Calu3 (cell line): ENCODE measurements around the gene TRMT6. TPM values are rescaled to one million over a fixed set of nuclear protein-coding genes. Genes with fewer than 3 reads are reported as not detected.

Experiments used
- BruUV-seq: library from RNA; stranded (reverse); fragments of 400-500 nt; replicated peaks from 2 replicates; lab custom pipeline; 2021; lab: Mats Ljungman, UMichigan
- CTCF ChIA-PET: fragments of 300-600 bp; sonication (Branson Sonifier 250); formaldehyde crosslinking; loops from one replicate; lab custom pipeline; 2022; ENCODE audit warnings: antibody characterized with exemption; lab: Charles Lee
- DNase-seq: peaks from one replicate; pipeline ENCODE4 v3.0.0; 2022
- H3K27ac Mint-ChIP-seq: one replicate; pipeline ENCODE4 v1.8.0; 2022; ENCODE audit warnings: mixed read lengths; ENCODE audit not compliant: unreplicated experiment
- H3K27me3 Mint-ChIP-seq: one replicate; pipeline ENCODE4 v1.8.0; 2022; ENCODE audit warnings: mixed read lengths; ENCODE audit not compliant: unreplicated experiment
- H3K36me3 Mint-ChIP-seq: one replicate; pipeline ENCODE4 v1.8.0; 2022; ENCODE audit warnings: mild to moderate bottlenecking, moderate library complexity, mixed read lengths; ENCODE audit not compliant: insufficient read depth, unreplicated experiment
- H3K4me1 Mint-ChIP-seq: one replicate; pipeline ENCODE4 v1.8.0; 2022; ENCODE audit warnings: mild to moderate bottlenecking, low read depth, mixed read lengths; ENCODE audit not compliant: unreplicated experiment
- H3K4me3 Mint-ChIP-seq: one replicate; pipeline ENCODE4 v1.8.0; 2022; ENCODE audit warnings: mild to moderate bottlenecking, low read depth, moderate library complexity, mixed read lengths; ENCODE audit not compliant: unreplicated experiment
- H3K9me3 Mint-ChIP-seq: one replicate; pipeline ENCODE4 v1.8.0; 2022; ENCODE audit warnings: low read depth, mixed read lengths; ENCODE audit not compliant: unreplicated experiment
- intact Hi-C: fragments of 100-400 bp; cut with micrococcal nuclease; formaldehyde crosslinking; loops from one replicate; pipeline ENCODE4 v1.10.0; 2022; ENCODE audit not compliant: unreplicated experiment
- total RNA-seq: library from RNA; stranded (reverse); gene quantifications from 2 replicates; pipeline ENCODE4 v1.2.3, GENCODE V29; 2022
- TF ChIP-seq, protein P1 (sequence below): fragments of 200-600 bp; IDR thresholded peaks from one replicate; pipeline ENCODE4 v1.8.0; 2022; ENCODE audit warnings: antibody characterized with exemption; ENCODE audit not compliant: unreplicated experiment

TRMT6 gene
- total RNA-seq, 1 experiment from 2014 or later = 14.2 TPM

- BruUV-seq = no TSS peak
- CTCF ChIA-PET = no interaction called here
- peaks cover 8% of the 10 kb centered on the region for H3K4me1 Mint-ChIP-seq
- DNase-seq = no peak
- no peaks in the 10 kb centered on the region for H3K27me3 Mint-ChIP-seq
- no peak overlapping the region for H3K4me3 Mint-ChIP-seq
- intact Hi-C loops = no loop called here
- no peaks in the 10 kb centered on the region for H3K9me3 Mint-ChIP-seq
- TF ChIP-seq, protein P1, sequence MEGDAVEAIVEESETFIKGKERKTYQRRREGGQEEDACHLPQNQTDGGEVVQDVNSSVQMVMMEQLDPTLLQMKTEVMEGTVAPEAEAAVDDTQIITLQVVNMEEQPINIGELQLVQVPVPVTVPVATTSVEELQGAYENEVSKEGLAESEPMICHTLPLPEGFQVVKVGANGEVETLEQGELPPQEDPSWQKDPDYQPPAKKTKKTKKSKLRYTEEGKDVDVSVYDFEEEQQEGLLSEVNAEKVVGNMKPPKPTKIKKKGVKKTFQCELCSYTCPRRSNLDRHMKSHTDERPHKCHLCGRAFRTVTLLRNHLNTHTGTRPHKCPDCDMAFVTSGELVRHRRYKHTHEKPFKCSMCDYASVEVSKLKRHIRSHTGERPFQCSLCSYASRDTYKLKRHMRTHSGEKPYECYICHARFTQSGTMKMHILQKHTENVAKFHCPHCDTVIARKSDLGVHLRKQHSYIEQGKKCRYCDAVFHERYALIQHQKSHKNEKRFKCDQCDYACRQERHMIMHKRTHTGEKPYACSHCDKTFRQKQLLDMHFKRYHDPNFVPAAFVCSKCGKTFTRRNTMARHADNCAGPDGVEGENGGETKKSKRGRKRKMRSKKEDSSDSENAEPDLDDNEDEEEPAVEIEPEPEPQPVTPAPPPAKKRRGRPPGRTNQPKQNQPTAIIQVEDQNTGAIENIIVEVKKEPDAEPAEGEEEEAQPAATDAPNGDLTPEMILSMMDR = no peak
- H3K27ac Mint-ChIP-seq = no peak overlapping the region
- H3K36me3 Mint-ChIP-seq = peaks cover 51% of the 10 kb centered on the region
These were observed 4.4 kb downstream of the TRMT6 start for GRCh38 chr20:5945963-5946362.

- intact Hi-C loops = loop anchor here (10.0 kb wide), 1 partner anchor 374 kb away; no protein-coding TSS in a partner anchor
- Mint-ChIP-seq H3K9me3 (no peaks in the 10 kb centered on the region), H3K4me3 (no peak overlapping the region), H3K27me3 (no peaks in the 10 kb centered on the region), H3K36me3 (peaks cover 7% of the 10 kb centered on the region), H3K27ac (no peak overlapping the region), H3K4me1 (no peaks in the 10 kb centered on the region)
- no peak for DNase-seq
- BruUV-seq = no TSS peak
- TF ChIP-seq, protein P1 = no peak
- CTCF ChIA-PET = no interaction called here
These were observed 11.8 kb downstream of the TRMT6 start for GRCh38 chr20:5938456-5939029.

GRCh38 chr20:5936238-5936637, 14.1 kb downstream of the TRMT6 start:
- no peak for DNase-seq
- Mint-ChIP-seq H3K36me3 (no peaks in the 10 kb centered on the region), H3K9me3 (no peaks in the 10 kb centered on the region), H3K4me1 (no peaks in the 10 kb centered on the region), H3K27ac (no peak overlapping the region), H3K4me3 (no peak overlapping the region), H3K27me3 (peaks cover 18% of the 10 kb centered on the region)
- CTCF ChIA-PET = interaction anchor here (0.7 kb wide), 1 partner anchor 12 kb away, joined by 3 read pairs; no protein-coding TSS in a partner anchor
- no TSS peak for BruUV-seq
- TF ChIP-seq, protein P1 = no peak
- intact Hi-C loops = loop anchor here (10.0 kb wide), 1 partner anchor 371 kb away; no protein-coding TSS in a partner anchor

GRCh38 chr20:5935384-5935783, 14.9 kb downstream of the TRMT6 start:
- CTCF ChIA-PET = no interaction called here
- no peaks in the 10 kb centered on the region for H3K9me3 Mint-ChIP-seq
- TF ChIP-seq, protein P1 = no peak

More at GRCh38 chr20:5935384-5935783, 14.9 kb downstream of the TRMT6 start:
- Mint-ChIP-seq H3K27me3 (peaks cover 25% of the 10 kb centered on the region), H3K27ac (no peak overlapping the region), H3K4me1 (no peaks in the 10 kb centered on the region), H3K36me3 (no peaks in the 10 kb centered on the region), H3K4me3 (no peak overlapping the region)
- intact Hi-C loops = loop anchor here (10.0 kb wide), 1 partner anchor 371 kb away; no protein-coding TSS in a partner anchor
- BruUV-seq = no TSS peak
- no peak for DNase-seq
